GM15510 (cell line): ENCODE measurements around the gene SALL4.

ENCODE experiments used
- POLR2A ChIP-seq: IDR thresholded peaks from 3 replicates; pipeline ENCODE4 v1.6.1; 2011; ENCODE audit warnings: borderline replicate concordance; ENCODE audit not compliant: insufficient read length; ENCODE audit errors: extremely low read depth

The SALL4 gene

DNA sequence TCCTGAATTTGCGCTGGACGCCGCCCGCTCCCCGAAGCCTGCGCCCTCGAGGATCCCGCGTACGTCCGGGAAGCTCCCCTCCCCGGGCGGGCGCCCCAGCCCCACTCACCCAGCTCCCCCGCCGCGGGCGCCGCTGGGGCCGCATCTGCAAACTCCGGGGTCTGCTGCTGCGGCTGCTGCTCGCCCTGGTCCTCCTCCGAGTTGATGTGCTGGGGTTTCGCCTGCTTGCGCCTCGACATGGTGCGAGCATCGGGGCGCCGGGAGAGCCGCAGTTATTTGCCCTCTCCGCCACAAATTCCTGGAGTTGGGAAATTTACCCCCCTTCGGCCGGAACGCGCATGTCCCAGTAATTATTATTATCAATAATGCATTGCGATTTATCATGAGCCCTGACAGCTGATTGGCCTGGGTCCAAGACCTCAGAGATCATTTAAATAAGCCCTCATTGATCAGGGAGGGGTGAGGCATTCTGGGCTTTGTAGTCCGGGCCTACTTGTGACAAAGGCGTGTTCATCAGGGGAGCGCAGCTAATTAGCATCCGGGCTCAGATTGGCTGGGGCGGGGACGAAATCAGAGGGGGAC, at the start of gene SALL4:
TSS of gene SALL4 (minus strand) at position 352 of the 582 bp plus-strand sequence. CDS start at position 239, 113 bp downstream.
- TF ChIP-seq POLR2A, result no peak

DNA sequence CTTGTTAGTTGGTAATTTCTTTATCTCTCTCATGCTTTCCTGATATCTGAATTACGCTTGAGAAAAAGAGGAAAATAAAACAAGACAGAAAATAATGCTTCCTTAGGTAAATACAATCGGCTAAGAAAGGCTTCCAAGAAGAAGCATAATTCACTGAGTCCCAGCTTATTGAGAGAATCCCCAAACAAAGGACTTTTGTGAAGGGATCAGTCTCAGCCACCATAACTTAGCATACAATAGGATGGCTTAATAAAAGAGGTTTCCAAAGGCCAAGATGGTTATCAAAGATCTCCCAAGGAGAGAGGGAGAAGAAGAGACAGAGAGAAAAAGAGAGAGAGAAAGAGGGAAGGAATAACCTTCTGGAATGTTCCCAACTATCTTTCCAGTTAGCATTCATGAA, 46.0 kb upstream of the SALL4 start:
- no peak for TF ChIP-seq POLR2A

DNA sequence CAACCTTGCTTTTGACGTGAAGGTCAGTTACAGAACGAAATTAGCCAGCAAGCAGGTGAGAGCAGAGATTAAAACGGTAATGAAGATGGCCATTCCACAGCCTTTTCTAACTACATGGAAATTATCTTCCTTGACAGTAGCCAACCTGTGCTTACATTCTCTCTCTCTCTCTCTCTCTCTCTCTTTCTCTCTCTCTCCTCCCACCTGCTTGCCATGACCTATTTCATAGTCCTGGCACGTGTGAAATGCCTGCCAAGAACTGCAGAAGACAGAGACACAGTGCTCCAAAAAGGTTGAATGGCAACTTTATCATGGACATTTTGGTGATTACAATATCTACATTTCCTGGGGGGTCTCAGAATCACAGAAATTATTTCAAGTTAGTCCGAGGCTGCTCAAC, 38.5 kb upstream of the SALL4 start:
- no peak for TF ChIP-seq POLR2A

DNA sequence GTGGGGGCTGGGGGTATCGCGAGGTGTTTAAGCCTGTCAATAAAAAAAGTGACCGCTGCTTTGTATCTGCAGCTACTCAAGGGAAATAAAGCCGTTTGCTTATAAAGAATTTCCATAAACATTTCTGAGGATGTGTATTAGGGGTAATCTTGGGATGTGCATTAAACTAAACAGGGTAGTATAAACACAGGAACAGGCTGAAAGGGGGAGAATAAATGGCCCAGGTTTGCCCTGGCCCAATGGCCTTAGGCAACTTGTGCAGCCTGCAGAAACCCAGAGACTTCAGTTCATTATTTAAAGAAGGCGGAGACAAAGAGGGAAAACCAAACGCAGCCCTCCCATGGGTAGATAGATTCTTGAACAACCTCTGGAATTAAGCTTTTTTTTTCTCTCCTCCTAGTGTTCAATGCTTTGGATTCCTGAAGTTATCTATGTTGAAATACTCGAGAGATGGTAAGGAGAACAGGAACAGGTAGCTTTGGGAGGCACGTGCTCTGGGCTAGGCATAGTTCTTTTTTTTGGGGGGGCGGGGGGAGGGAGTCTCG, 35.6 kb upstream of the SALL4 start:
- TF ChIP-seq POLR2A, result no peak

DNA sequence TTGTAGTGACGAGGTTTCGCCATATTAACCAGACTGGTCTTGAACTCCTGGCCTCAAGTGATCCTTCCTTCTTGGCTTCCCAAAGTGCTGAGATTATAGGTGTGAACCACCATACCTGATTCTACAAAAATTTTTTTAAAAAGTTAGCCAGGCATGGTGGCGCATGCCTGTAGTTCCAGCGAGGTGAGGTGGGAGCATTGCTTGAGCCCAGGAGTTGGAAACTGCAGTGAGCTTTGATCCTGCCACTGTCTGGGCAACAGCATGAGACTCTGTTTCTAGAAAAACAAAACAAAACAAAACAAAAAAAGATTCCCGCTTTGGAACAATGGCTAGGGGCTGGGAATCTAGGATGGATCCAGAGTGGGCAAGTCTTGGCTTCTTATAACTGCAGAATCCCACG, 35.1 kb upstream of the SALL4 start:
- TF ChIP-seq POLR2A, result no peak

DNA sequence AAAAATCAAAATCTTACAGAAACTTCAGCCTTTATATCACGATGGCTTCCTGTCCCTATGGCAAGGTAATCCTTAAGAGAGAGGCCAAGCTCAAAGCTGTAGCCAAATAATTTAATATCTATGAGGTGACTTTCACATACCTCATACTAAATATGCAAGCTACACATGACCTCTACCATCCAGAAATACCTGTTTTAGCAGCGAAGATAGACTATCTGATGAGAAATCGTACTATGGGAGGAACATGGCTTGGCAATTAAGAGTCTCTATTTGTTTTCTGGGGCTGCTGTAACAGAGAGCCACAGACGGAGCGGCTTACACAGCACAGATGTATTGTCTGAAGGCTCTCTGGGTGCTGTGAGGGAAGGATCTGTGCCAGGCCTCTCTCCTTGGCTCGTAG, 31.0 kb upstream of the SALL4 start:
- TF ChIP-seq POLR2A, result no peak

DNA sequence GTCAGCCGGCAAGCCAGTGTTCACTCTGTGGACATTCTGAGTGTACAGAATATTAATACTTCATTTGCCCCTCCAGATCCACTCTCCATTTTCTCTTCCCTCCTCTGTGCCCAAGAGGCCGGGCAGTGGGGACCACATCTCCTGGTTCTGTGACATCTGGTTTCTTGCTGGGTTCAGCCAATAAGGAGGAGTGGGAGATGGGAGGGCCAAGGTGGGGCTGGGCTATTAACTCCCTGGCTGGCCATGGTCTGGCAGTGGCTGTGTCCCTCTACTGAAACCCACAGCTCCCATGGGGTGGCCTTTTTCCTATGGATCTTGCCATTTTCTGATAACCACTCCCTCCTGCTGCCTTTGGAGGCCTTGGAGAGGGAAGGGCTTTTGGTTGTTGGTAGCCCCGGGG, 30.0 kb upstream of the SALL4 start:
- TF ChIP-seq POLR2A, result no peak

DNA sequence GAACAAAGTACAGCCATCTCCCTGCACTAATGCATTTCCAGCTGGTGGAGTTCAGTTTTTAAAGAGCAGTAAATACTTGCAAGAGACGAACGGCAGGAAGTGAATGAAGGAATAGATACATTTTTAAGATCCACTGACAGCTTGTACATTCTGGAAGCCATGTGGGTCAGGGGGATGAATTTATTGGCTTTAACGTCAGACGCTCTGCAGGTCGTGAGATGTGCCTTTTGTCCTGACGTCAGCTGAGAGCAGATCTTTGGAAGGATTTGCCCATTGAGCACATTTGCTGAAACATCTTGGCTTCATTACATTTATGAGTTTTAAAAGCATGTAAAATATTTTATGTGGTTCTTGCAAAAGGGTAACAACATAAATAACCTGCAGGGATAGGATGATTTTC, 29.5 kb upstream of the SALL4 start:
- TF ChIP-seq POLR2A, result no peak

DNA sequence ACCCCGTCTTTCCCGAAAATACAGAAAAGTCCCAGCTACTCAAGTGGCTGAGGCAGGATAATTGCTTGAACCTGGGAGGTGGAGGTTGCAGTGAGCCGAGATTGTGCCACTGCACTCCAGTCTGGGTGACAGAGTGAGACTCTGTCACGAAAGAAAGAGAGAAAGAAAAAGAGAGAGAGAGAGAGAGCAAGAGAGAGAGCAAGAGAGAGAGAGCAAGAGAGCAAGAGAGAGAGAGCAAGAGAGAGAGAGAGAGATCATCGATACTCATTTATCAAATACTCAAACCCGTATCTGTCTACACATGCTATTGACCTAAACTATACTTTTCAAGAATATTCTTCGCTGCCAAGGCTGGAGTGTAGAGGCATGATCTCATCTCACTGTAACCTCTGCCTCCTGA, 28.2 kb upstream of the SALL4 start:
- TF ChIP-seq POLR2A, result no peak

DNA sequence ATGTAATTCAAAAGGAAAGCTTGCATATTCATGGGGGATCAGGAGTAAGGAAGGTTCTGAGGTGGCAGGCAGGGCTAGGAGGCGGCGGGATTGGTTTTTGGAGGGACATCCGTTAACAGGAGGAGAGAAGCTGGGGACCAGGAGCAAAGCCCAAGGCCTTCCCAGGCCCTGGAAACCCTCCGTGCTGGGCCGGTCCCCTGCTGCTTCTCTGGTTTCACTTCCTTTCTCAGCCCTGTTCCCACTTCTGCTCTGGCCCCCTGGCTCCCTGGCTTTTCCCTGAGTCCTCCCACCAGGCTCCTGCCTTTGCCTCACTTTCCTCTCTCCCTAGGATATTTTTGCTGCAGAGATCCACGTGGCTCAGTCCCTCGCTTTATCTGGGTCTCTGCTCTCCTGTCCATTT, 26.4 kb upstream of the SALL4 start:
- TF ChIP-seq POLR2A, result no peak

DNA sequence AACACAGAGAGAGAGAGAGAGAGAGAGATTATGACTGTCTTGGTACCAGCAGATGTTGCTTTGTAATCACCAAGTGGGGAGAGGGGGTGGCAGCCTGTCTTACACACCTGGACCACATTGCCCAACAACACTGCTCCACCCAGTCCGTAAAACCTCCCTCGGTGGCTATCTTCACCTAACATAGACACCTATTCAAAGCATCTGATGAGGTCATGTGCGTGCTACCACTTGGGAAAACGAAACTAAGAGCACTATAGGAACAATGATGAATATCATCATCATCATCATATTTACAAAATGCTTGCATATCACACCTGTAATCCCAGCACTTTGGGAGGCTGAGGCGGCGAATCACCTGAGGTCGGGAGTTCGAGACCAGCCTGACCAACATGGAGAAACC, 24.1 kb upstream of the SALL4 start:
- TF ChIP-seq POLR2A, result no peak

DNA sequence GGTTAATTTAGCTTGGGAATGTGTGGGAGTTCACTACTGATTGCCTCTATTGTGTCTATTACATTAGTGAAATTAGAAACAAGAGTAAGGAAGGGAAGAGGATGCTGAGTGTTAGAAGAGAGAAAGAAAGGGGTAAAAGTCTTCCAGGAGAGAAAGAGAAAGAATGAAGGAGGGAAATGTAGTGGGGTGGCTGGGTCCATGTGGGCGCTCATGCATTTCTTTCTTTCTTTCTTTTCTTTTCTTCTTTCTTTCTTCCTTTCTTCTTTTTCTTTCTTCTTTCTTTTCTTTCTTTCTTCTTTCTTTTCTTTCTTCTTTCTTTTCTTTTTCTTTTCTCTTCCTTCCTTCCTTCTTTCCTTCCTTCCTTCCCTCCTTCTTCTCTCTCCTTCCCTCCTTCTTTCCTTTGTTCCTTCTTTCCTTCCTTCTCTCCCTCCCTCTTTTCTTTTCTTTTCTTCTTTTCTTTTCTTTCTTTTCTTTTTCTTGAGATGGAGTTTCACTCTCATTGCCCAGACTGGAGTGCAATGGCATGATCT, 16.2 kb upstream of the SALL4 start:
- TF ChIP-seq POLR2A, result no peak

DNA sequence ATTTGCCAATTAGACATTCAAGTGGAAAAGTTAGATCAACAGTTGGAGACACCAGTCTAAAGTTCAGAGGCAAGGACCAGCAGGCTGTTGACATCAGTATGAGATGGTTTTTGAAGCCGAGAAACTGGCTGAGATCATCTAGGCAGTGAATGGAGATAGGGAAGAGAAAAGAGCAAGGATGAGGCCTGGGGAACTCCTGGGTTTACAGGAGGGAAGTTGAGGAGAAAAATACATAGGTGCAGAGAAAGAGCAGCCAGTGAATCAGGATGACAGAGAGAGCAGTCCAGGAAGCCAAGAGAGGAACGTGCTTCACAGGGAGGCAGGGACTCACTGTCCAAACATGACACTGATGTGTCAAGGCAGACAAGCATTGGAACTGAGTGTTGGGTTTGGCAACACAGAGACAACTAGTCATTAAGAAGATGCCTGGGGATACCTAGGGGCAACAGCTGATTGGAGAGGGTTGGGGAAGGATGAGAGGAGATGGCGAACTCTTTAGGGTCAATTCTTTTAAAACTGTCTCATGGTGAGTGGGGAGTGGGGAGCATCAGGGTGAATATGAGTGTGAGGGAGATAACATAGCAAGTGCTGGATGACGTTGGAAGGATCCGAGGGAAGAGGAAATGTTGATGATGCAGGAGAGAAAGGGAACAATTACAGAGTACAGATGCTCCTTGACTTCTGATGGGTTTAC, 13.2 kb upstream of the SALL4 start:
- no peak for TF ChIP-seq POLR2A

DNA sequence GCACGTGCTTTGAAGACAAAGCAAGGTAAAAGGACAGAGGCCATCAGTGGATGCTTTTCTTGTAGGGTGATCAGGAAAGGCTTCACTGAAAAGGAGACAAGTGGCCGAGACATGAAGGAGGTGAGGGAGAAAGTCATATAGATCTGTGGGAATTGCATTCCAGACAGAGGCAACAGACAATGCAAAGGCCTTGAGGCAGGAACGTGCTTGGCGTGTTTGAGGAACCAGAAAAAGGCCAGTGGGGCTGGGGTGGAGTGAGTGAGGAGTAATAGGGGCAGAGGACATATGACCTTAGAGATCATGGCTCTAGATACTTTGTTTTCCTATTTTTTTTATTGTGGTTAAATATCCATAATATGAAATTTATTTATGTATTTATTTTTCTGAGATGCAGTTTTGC, 10.5 kb upstream of the SALL4 start:
- TF ChIP-seq POLR2A, result no peak

DNA sequence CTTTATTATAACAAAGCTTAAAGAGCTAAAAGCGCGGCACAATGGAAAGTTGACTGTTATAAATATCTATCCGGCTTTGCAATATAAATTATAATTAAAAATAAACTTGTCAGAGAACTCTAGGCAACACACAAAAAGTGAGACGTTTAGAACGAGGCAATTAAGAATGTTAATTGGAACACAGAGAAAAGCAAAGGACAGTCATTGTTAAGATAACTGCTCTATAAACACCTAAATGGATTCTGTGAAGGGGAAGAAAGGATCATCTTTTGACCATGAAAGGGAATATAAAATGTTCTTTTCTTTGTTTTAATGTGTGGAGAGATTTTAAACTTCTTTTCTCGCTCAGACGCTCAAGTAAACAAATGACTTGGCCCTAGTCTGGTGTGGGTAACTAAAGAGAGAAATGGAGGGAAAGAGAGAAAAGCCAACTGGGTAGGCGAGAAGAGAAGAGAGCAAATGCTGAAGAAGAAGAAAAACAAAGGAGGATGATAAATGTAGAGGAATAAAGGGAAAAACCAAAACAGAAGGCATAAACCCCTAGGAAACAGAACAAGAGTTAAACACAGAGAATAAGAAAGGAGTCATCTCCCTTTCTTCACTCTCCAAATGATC, 9.3 kb upstream of the SALL4 start:
- TF ChIP-seq POLR2A, result no peak

DNA sequence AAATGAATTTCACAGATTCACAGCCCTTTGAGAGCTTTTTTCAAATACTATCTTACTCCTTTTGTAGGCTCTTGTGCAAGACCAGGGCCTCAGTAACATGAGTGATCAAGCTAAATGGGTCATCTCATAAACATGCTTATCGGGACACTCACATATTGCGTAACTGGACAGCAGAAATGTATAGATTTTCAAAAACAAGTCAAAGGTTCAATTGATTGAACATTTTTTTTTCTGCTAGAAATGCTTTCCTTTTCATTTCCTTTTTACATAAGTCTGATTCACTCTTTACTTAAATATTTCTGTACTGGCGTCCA, 8.7 kb upstream of the SALL4 start:
- no peak for TF ChIP-seq POLR2A

DNA sequence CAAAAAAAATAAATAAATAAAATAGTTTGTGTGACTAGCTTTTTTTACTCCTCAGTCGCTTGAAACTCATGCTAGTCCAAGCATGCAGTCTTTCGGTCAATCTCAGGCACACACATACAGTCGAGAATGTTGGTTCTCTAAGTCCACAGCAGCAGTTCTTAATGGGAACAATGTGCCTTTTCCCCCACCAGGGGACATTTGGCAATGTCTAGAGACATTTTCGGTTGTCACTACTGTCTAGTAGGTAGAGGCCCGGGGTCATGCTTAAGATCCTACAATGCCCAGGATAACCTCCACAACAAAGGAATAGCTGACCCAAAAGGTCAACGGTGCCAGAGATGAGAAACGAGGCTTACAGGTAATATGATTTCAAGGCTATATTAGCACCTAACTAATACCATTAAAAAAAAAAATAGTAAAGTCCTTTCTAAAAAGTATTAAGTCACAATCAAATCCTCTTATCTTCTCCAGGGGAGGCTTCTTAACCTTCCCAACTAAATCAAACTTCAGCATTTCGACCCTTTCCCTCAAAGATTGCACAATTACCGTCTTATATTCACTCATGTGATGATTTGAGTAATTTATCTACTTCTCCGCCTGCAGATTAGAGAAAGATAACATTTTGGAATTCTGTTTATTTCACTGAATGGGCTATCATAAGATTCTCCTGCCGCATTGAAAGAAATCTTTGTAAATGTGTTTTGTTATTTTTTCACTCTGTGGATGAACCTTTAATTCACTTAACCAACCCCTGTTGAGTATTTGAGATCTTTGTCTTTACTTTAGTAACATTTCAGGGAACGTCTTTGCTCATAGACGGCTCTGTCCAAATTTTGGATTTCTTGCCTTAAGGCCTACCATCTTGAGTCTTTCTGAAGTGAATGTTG, 8.1 kb upstream of the SALL4 start:
- TF ChIP-seq POLR2A, result no peak
